DOHH2 (cell line): ENCODE measurements around the gene HNRNPAB.

Experiments
- CTCF ChIP-seq: fragments of 200-600 bp; sonication (generic); IDR thresholded peaks from one replicate; pipeline ENCODE4 v1.5.1; 2014; ENCODE audit warnings: antibody characterized with exemption, mild to moderate bottlenecking, low read depth, low read length; ENCODE audit not compliant: poor library complexity, severe bottlenecking
- EZH2phosphoT487 ChIP-seq: fragments of 200-600 bp; sonication (generic); IDR thresholded peaks from 2 replicates; pipeline ENCODE4 v1.6.1; 2017; ENCODE audit warnings: borderline replicate concordance, mild to moderate bottlenecking, antibody characterized with exemption, low read length, moderate library complexity, mixed read lengths

GRCh38 chr5:178210073-178210535 is 5.8 kb downstream of the HNRNPAB start:
- TF ChIP-seq CTCF = no peak
- TF ChIP-seq EZH2phosphoT487 = no peak
